Heart right ventricle (tissue), 16 donors: ENCODE data around the gene RIMBP2. TPM values are rescaled to one million over a fixed set of nuclear protein-coding genes. Genes with fewer than 3 reads are reported as not detected.

Experiments used
- ATAC-seq, 8 donors: fragments of 200-7000 bp; cut with Tn5 transposase; one replicate each; pipeline ENCODE4 v1.9.1; 2020; ENCODE audit warnings: mild to moderate bottlenecking in 8 of 8, moderate library complexity in 8 of 8, moderate number of reproducible peaks in 1 of 8
- DNase-seq, 2 donors: peaks; one replicate each; pipeline ENCODE4 v3.0.0-alpha.2; 2020
- H3K27ac ChIP-seq, 10 donors: fragments of 200-600 bp; sonication (generic) in 2 of 10; one replicate each; pipeline versions ENCODE4 v1.5.0 to v1.8.0; 2020 to 2022; ENCODE audit warnings: mild to moderate bottlenecking in 3 of 10
- H3K27me3 ChIP-seq, 7 donors: fragments of 200-600 bp; one replicate each; pipeline ENCODE4 v1.8.0; 2021 to 2022; ENCODE audit warnings: mild to moderate bottlenecking in 2 of 7
- H3K36me3 ChIP-seq, 9 donors: fragments of 200-600 bp; sonication (generic) in 1 of 9; one replicate each; pipeline versions ENCODE4 v1.5.0 to v1.8.0; 2020 to 2022; ENCODE audit warnings: mild to moderate bottlenecking in 2 of 9
- H3K4me1 ChIP-seq, 9 donors: fragments of 200-600 bp; sonication (generic) in 1 of 9; one replicate each; pipeline versions ENCODE4 v1.5.0 to v1.8.0; 2020 to 2022; ENCODE audit warnings: mild to moderate bottlenecking in 4 of 9
- H3K4me3 ChIP-seq, 10 donors: fragments of 200-600 bp; sonication (generic) in 2 of 10; one replicate each; pipeline versions ENCODE4 v1.5.0 to v1.8.0; 2020 to 2022; ENCODE audit warnings: mild to moderate bottlenecking in 7 of 10, moderate library complexity in 2 of 10
- H3K9me3 ChIP-seq, 11 donors: fragments of 200-600 bp in 10 of 11; sonication (generic) in 2 of 11; one replicate each; pipeline versions ENCODE4 v1.5.0 to v1.8.0; 2013 to 2022; ENCODE audit warnings: mild to moderate bottlenecking in 2 of 11, control low read depth in 1 of 11, moderate library complexity in 1 of 11
- WGBS, 2 donors: extraction: QIAGEN DNeasy Blood & Tissue Kit; methylation state at CpG; one replicate each; pipeline ENCODE4 v1.1.7; 2013; ENCODE audit warnings: inconsistent platforms in 1 of 2; 5-methylcytosine and 5-hydroxymethylcytosine counted together
- intact Hi-C, 10 donors: fragments of 100-400 bp; cut with DNase I; formaldehyde crosslinking; loops; one replicate each; pipeline versions ENCODE4 v1.11.1 to v1.14.2; 2022
- polyA plus RNA-seq, 2 donors: library from polyadenylated mRNA; stranded (reverse); fragments of 200-250 nt; gene quantifications; one replicate each; pipeline ENCODE4 v1.2.3, GENCODE V29; 2013
- total RNA-seq, 10 donors: library from RNA; stranded (reverse); fragmentation: NEBNext Ultra II Directional in 3 of 10; extraction: Animal tissue kit (Norgen Biotek cat#: 25700) in 3 of 10; gene quantifications; one replicate each; pipeline versions ENCODE4 v1.2.1 to v1.2.4, GENCODE V29; 2021 to 2023
- TF ChIP-seq, protein P1 (sequence below), 9 donors: fragments of 200-600 bp; sonication (generic) in 2 of 9; IDR thresholded peaks; one replicate each; pipeline versions ENCODE4 v1.5.0 to v1.8.0; 2021 to 2022; ENCODE audit warnings: antibody characterized with exemption in 9 of 9, mild to moderate bottlenecking in 5 of 9, moderate library complexity in 1 of 9
- donor health status: Arrhythmogenic right ventricular cardiomyopathy.
- donor health status: ischemic (EF 13 %, LVEDD 7.1; RV severe dilation, severe dysfunction).
- donor health status: healthy with polysubstance abuse.
- donor health status: DM: no; HTN: yes; CAD: no.
- donor health status: DM: no; HTN: no; CAD: no.
- donor health status: ischemic (EF 25% LVEDD 6.9; RV normal size, moderate dysfunction).
- donor health status: ischemic (EF 25% LVEDD 5.7; RV mildly dilated, moderate dysfunction).
- donor health status: healthy.
- donor health status: DM: yes; HTN: yes; CAD: no.
- donor health status: Ischemic cardiomyopathy.
- donor health status: ischemic (EF 35%, LVEDD 5.7; RV mildly dilated, moderate dysfunction).
- donor health status: nonischemic (EF 11% LVEDD 7.7; RV severe dilation, severe dysfunction).
- donor health status: DM: yes; HTN: yes; CAD: no.
- donor health status: PGD.
- donor health status: ischemic (EF 29% LVEDD 5.4; RV normal size, mild dysfunction).
- donor health status: nonischemic (EF 23%, LVEDD 6.1; RV moderate dilation, normal function).

RIMBP2 gene
- total and polyA plus RNA-seq, 12 donors: 0.01 to 0.17 (median 0.05) TPM; not detected in 9

DNA sequence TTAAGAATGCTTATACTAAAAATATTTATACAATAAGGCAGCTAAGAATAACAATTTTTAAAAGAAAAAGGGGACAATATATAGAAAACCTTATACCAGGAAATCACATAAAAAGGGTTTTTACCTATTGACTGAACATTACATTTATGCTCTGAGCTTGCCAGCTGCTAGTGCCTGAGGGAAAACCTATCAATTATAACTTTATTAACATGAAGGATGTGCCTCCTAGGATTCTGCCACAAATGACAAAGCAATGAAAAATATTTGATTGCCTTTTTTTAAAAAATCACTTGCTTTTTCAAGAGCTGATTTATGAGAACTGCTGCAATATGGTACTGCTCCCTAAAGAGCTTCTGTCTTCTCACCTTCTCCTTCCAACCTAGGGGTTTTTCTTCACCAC is 185.7 kb downstream of the RIMBP2 start:
- no peak overlapping the region for H3K27ac ChIP-seq
- intact Hi-C loops: no loop called here
- no peaks in the 10 kb centered on the region for H3K9me3 ChIP-seq
- DNase-seq (no peak), ATAC-seq (no peak)
- no peaks in the 10 kb centered on the region for H3K4me1 ChIP-seq
- no peak overlapping the region for H3K4me3 ChIP-seq
- TF ChIP-seq, protein P1, sequence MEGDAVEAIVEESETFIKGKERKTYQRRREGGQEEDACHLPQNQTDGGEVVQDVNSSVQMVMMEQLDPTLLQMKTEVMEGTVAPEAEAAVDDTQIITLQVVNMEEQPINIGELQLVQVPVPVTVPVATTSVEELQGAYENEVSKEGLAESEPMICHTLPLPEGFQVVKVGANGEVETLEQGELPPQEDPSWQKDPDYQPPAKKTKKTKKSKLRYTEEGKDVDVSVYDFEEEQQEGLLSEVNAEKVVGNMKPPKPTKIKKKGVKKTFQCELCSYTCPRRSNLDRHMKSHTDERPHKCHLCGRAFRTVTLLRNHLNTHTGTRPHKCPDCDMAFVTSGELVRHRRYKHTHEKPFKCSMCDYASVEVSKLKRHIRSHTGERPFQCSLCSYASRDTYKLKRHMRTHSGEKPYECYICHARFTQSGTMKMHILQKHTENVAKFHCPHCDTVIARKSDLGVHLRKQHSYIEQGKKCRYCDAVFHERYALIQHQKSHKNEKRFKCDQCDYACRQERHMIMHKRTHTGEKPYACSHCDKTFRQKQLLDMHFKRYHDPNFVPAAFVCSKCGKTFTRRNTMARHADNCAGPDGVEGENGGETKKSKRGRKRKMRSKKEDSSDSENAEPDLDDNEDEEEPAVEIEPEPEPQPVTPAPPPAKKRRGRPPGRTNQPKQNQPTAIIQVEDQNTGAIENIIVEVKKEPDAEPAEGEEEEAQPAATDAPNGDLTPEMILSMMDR (IDR thresholded peaks at IDR 0.05): no peak
- peaks cover 0 to 8% (median 3%) of the 10 kb centered on the region in 7 donors for H3K27me3 ChIP-seq
- no peaks in the 10 kb centered on the region for H3K36me3 ChIP-seq

DNA sequence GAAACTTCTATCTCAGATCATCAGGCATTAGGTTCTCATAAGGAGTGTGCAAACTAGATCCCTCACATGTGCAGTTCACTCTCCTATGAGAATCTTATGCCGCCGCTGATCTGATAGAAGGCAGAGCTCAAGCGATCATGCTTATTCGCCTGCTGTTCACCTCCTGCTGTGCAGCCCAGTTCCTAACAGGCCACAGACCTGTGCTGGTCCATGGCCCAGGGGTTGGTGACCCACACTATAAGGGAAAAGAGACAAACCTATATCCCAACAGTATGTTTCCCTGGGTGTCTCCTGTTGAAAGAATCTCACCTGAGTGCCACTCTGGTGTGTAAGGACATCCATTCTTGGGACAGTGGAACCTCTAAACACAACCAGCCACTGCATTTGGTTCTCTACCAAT is 186.3 kb downstream of the RIMBP2 start:
- Histone ChIP-seq H3K36me3 (no peaks in the 10 kb centered on the region), H3K27me3 (peaks cover 0 to 12% (median 6%) of the 10 kb centered on the region in 7 donors), H3K9me3 (no peaks in the 10 kb centered on the region), H3K4me3 (no peak overlapping the region), H3K27ac (no peak overlapping the region), H3K4me1 (no peaks in the 10 kb centered on the region)
- WGBS, 2 donors: 86 to 92% methylated on average over 4 of the region's 4 CpGs
- DNase-seq (no peak), ATAC-seq (no peak)
- TF ChIP-seq, protein P1 (IDR thresholded peaks at IDR 0.05): no peak
- intact Hi-C loops: no loop called here

DNA sequence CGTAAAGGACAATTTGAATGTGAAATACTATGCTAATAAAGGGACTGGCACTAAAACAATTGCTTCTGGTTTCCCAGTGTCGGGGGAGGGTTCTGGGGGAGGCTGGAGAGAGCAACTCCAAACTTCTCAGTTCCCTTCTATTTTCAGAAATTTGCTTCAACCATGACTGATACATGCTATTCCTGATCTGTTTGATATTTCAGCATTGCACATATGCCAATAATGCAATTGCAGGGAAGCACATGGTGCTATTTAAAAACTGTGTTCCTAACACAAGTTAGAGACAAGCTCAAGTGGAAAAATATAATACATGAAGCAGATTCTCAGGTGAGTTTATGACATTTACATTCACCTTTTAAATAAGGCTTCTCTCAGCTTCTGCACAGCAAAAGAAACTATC is 188.9 kb downstream of the RIMBP2 start:
- intact Hi-C loops: no loop called here
- H3K4me1 ChIP-seq: no peaks in the 10 kb centered on the region
- H3K27me3 ChIP-seq: peaks cover 0 to 18% (median 10%) of the 10 kb centered on the region in 7 donors
- ATAC-seq (no peak), DNase-seq (no peak)
- no peak overlapping the region for H3K4me3 ChIP-seq
- H3K36me3 ChIP-seq: no peaks in the 10 kb centered on the region
- H3K9me3 ChIP-seq: no peaks in the 10 kb centered on the region
- 19 to 43% methylated on average over 2 of the region's 2 CpGs for WGBS, 2 donors
- no peak overlapping the region for H3K27ac ChIP-seq
- TF ChIP-seq, protein P1 (IDR thresholded peaks at IDR 0.05): no peak

DNA sequence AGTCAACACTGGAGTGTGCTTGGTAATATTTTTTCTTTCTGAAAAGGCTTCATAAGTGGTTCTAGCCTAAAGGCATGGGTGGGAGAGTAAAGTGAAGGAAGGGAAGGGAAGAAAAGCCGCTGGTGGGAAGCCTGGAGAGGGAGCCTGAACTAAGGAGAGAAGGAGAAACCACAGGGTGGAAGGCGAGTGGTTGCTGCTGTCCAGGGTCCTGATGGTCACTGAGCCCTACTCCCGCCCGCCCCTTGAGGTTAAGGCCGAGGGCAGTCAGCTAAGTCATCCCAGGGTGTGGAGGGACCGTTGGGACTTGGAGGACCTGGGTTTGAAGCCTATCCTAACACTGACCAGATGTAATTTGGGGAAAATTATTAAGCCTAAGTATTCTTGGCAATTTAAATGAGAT is 189.3 kb downstream of the RIMBP2 start:
- intact Hi-C loops: no loop called here
- no peaks in the 10 kb centered on the region for H3K9me3 ChIP-seq
- no peak overlapping the region for H3K4me3 ChIP-seq
- H3K4me1 ChIP-seq: no peaks in the 10 kb centered on the region
- peaks cover 0 to 20% (median 11%) of the 10 kb centered on the region in 7 donors for H3K27me3 ChIP-seq
- 3 to 5% methylated on average over 6 of the region's 6 CpGs for WGBS, 2 donors
- H3K36me3 ChIP-seq: no peaks in the 10 kb centered on the region
- DNase-seq (peak in 1 of 2 donors; percentile 7), ATAC-seq (no peak)
- TF ChIP-seq, protein P1 (IDR thresholded peaks at IDR 0.05): no peak
- no peak overlapping the region for H3K27ac ChIP-seq
